HG03280 (cell line): ENCODE measurements around the gene CCR7.

Experiments used
- ATAC-seq: cut with Tn5 transposase; IDR thresholded peaks from one replicate; pipeline ENCODE4 v1.9.1; 2021; ENCODE audit warnings: mild to moderate bottlenecking, moderate library complexity; ENCODE audit not compliant: unreplicated experiment

Gene CCR7

GRCh38 chr17:40522250-40522960, 42.9 kb downstream of the CCR7 start:
- no peak for ATAC-seq

GRCh38 chr17:40520991-40521453, 44.2 kb downstream of the CCR7 start:
- ATAC-seq = no peak

GRCh38 chr17:40519089-40519775, 46.0 kb downstream of the CCR7 start:
- no peak for ATAC-seq

GRCh38 chr17:40518401-40519088, 46.7 kb downstream of the CCR7 start:
- ATAC-seq = no peak

- no peak for ATAC-seq
These were observed 47.3 kb downstream of the CCR7 start for GRCh38 chr17:40517981-40518380.

- no peak for ATAC-seq
These were observed 48.0 kb downstream of the CCR7 start for GRCh38 chr17:40517286-40517662.

GRCh38 chr17:40516581-40517285, 48.5 kb downstream of the CCR7 start:
- ATAC-seq = no peak

GRCh38 chr17:40515491-40516041, 49.7 kb downstream of the CCR7 start:
- no peak for ATAC-seq

- ATAC-seq = no peak
These were observed 50.3 kb downstream of the CCR7 start for GRCh38 chr17:40515011-40515410.

GRCh38 chr17:40514013-40514875, 51.0 kb downstream of the CCR7 start:
- ATAC-seq = no peak

- no peak for ATAC-seq
These were observed 53.5 kb downstream of the CCR7 start for GRCh38 chr17:40511667-40512220.

GRCh38 chr17:40511136-40511535, 54.1 kb downstream of the CCR7 start:
- no peak for ATAC-seq

- no peak for ATAC-seq
These were observed 55.0 kb downstream of the CCR7 start for GRCh38 chr17:40510328-40510648.

GRCh38 chr17:40509626-40510327, 55.5 kb downstream of the CCR7 start:
- ATAC-seq = no peak

GRCh38 chr17:40506786-40507185, 58.5 kb downstream of the CCR7 start:
- no peak for ATAC-seq
